Loucy (cell line): ENCODE results near the gene VSIG10L.
A peak's percentile ranks its signal among the peaks of the same experiment; 100 is the strongest.

Source experiments
- H2AFZ ChIP-seq: fragments of 200-600 bp; sonication (generic); 2 replicates; pipeline ENCODE4 v1.6.0; 2016; ENCODE audit warnings: antibody characterized with exemption, mild to moderate bottlenecking, low read length, moderate library complexity
- H3F3A ChIP-seq: fragments of 200-600 bp; 2 replicates; pipeline ENCODE4 v1.6.0; 2016; ENCODE audit warnings: antibody characterized with exemption, low read depth, mild to moderate bottlenecking
- H3K27me3 ChIP-seq: fragments of 200-600 bp; sonication (generic); 2 replicates; pipeline ENCODE4 v1.6.1; 2014; ENCODE audit warnings: low read length, mild to moderate bottlenecking; ENCODE audit not compliant: insufficient read depth, poor library complexity, severe bottlenecking
- H3K36me3 ChIP-seq: fragments of 200-600 bp; sonication (generic); 2 replicates; pipeline ENCODE4 v1.6.1; 2016; ENCODE audit warnings: low read length; ENCODE audit not compliant: insufficient read depth
- H3K4me1 ChIP-seq: fragments of 200-600 bp; sonication (generic); 2 replicates; pipeline ENCODE4 v1.5.1; 2014; ENCODE audit warnings: low read length, mild to moderate bottlenecking; ENCODE audit not compliant: insufficient read depth, poor library complexity, severe bottlenecking
- H3K4me2 ChIP-seq: fragments of 200-600 bp; sonication (generic); 2 replicates; pipeline ENCODE4 v1.6.0; 2014; ENCODE audit warnings: antibody characterized with exemption, low read length, low read depth, mild to moderate bottlenecking; ENCODE audit not compliant: poor library complexity, severe bottlenecking
- H3K4me3 ChIP-seq: fragments of 200-600 bp; sonication (generic); 2 replicates; pipeline ENCODE4 v1.5.1; 2014; ENCODE audit warnings: low read length, mild to moderate bottlenecking, mixed read lengths; ENCODE audit not compliant: poor library complexity, severe bottlenecking
- H3K79me2 ChIP-seq: fragments of 200-600 bp; sonication (generic); 2 replicates; pipeline ENCODE4 v1.6.1; 2014; ENCODE audit warnings: low read length; ENCODE audit not compliant: insufficient read depth
- H3K9ac ChIP-seq: fragments of 200-600 bp; sonication (generic); 2 replicates; pipeline ENCODE4 v1.6.0; 2014; ENCODE audit warnings: mild to moderate bottlenecking, low read depth, low read length, moderate library complexity; ENCODE audit not compliant: poor library complexity, severe bottlenecking
- H3K9me2 ChIP-seq: fragments of 200-600 bp; sonication (generic); replicated peaks from 2 replicates; pipeline ENCODE4 v1.6.1; 2016; ENCODE audit warnings: low read depth, low read length, mixed read lengths
- H3K9me3 ChIP-seq: fragments of 200-600 bp; sonication (generic); 2 replicates; pipeline ENCODE4 v1.6.1; 2014; ENCODE audit warnings: mild to moderate bottlenecking, antibody characterized with exemption, low read length, low read depth; ENCODE audit not compliant: insufficient read depth
- H4K20me1 ChIP-seq: fragments of 200-600 bp; sonication (generic); 2 replicates; pipeline ENCODE4 v1.6.0; 2014; ENCODE audit warnings: antibody characterized with exemption, low read length, mild to moderate bottlenecking; ENCODE audit not compliant: insufficient read depth, poor library complexity, severe bottlenecking
- CTCF ChIP-seq: fragments of 200-600 bp; sonication (generic); conservative IDR thresholded peaks from 2 replicates; pipeline ENCODE4 v1.5.1; 2014; ENCODE audit warnings: mild to moderate bottlenecking, antibody characterized with exemption, low read length
- EZH2phosphoT487 ChIP-seq: fragments of 200-600 bp; IDR thresholded peaks from 2 replicates; pipeline ENCODE4 v1.6.1; 2018; ENCODE audit warnings: antibody characterized with exemption, mild to moderate bottlenecking, moderate library complexity, borderline replicate concordance

Gene VSIG10L

GRCh38 chr19:51377422-51377821 lies 35.5 kb upstream of the VSIG10L start:
- Histone ChIP-seq H3K36me3 (no peaks in the 10 kb centered on the region), H3K4me3 (no peak overlapping the region), H3K27me3 (no peaks in the 10 kb centered on the region), H3F3A (0 out of 2 replicates have a peak, but pooled peaks cover 4% of the 10 kb centered on the region), H3K9me3 (no peaks in the 10 kb centered on the region; the same call in 1 of the 2 replicates), H3K4me1 (peaks cover 38% of the 10 kb centered on the region), H3K79me2 (no peaks in the 10 kb centered on the region), H3K9me2 (no peaks in the 10 kb centered on the region), H4K20me1 (no peaks in the 10 kb centered on the region), H2AFZ (no peak overlapping the region), H3K9ac (no peak overlapping the region), H3K4me2 (no peak overlapping the region)
- TF ChIP-seq CTCF (no peak), EZH2phosphoT487 (no peak)

- no peaks in the 10 kb centered on the region for H3K36me3 ChIP-seq
- H3K9me3 ChIP-seq: no peaks in the 10 kb centered on the region
- H3K9ac ChIP-seq: peak overlapping the region; percentile 21
- peak overlapping the region; percentile 19 for H3K4me3 ChIP-seq
- H3F3A ChIP-seq: peaks cover 12% of the 10 kb centered on the region
- H3K9me2 ChIP-seq: no peaks in the 10 kb centered on the region
- peaks cover 56% of the 10 kb centered on the region for H3K4me1 ChIP-seq
- no peaks in the 10 kb centered on the region for H3K27me3 ChIP-seq
- no peak overlapping the region for H2AFZ ChIP-seq
- H3K4me2 ChIP-seq: peak overlapping the region; percentile 48
- H3K79me2 ChIP-seq: peaks cover 15% of the 10 kb centered on the region
- H4K20me1 ChIP-seq: no peaks in the 10 kb centered on the region
- no peak for TF ChIP-seq EZH2phosphoT487
- no peak for TF ChIP-seq CTCF
Measured at GRCh38 chr19:51375504-51376221, 33.7 kb upstream of the VSIG10L start.

DNA sequence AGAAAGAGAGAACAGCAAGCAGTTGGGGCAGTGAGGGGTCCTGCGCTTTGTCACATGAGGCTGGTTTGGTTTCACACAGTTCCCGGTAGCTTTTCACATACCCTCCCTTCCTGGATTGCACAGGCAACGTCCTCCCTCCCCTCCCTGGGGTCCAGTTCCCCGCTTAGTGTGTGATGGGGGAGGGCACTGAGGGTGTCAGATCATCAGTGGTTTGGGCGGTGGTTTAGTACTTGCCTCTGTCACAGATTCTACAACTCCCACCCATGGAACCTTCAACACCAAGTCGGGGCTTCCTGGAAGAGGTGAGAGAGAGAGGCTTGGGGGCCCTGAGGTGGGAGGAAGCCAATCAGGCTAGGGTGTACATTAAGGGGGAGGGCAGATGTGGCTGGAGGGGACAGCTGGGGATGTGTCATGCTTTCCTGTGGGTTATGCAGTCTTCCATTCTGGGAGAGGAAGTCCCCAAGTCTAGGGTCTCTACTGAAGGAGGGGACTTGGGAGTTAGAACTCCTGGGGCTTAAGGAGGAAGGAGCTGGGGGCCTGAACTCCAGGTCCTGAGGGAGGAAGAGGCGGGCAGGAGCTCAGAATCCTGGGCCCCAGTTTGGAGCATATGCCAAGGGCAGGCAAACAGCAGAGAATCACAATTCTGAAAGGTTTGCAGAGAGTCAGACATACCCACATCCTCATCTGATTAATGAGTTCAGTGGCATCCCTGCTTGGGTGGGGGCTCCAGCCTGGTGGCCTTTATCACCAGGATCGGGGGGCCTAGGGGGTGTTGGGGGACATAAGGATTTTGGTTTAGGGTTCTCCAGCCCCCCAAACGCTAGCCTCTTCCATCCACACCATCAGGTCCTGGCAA lies 30.9 kb upstream of the VSIG10L start, which contains the start of gene NKG7:
Gene NKG7, minus strand, starts transcription at position 6 of the 856 bp plus-strand sequence. CDS start 119 bp downstream, outside the sequence.
- H3K36me3 ChIP-seq: no peaks in the 10 kb centered on the region
- no peaks in the 10 kb centered on the region for H3K27me3 ChIP-seq
- no peaks in the 10 kb centered on the region for H3K9me3 ChIP-seq
- peak within 1 kb of the TSS; percentile 78 for H3K4me3 ChIP-seq
- H4K20me1 ChIP-seq: no peaks in the 10 kb centered on the region
- peaks cover 70% of the 10 kb centered on the region for H3K4me1 ChIP-seq
- TF ChIP-seq CTCF (no peak), EZH2phosphoT487 (no peak)
- H3K79me2 ChIP-seq: peaks cover 39% of the 10 kb centered on the region
- H2AFZ ChIP-seq: no peak within 1 kb of the TSS
- peak within 1 kb of the TSS; percentile 96 for H3K9ac ChIP-seq
- peaks cover 12% of the 10 kb centered on the region for H3F3A ChIP-seq
- H3K4me2 ChIP-seq: peak within 1 kb of the TSS; percentile 97
- H3K9me2 ChIP-seq: no peaks in the 10 kb centered on the region
